ENCODE results near the gene RANBP1. TPM values are rescaled to one million over a fixed set of nuclear protein-coding genes. Genes with fewer than 3 reads are reported as not detected.

RANBP1 gene
- total and polyA plus RNA-seq, 2 of the 4 experiments (the other 2 are of a cell fraction), result 173 to 376 TPM

DNA sequence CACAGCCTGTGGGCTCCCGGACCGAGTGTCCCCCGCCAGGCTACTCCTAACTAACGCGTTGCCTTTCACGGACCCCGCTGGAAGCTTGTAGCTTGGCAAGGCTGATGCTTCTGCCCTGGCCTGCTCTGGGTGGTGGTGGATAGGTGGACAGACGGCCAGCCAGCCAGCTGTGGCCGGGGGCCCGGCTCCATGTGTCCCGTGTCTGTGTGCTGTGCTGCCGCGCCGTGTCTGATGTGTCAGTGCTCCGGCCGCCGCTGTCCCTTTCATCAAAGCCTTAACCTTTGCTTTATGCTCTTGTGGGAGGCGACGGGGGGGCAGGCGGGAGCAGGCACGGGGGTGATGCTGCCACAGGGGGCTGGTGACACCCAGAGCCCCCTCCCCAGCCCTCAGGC is 29.9 kb downstream of the RANBP1 start:
- Histone ChIP-seq H2BK20ac (ENCODE audit: low read depth, low read length) (no peak overlapping the region), H3K4ac (ENCODE audit: low read depth, low read length) (no peak overlapping the region), H3K18ac (ENCODE audit: low read depth, low read length) (no peak overlapping the region), H3K79me1 (ENCODE audit: low read depth in 1 of 2, low read length in 2 of 2) (peaks cover 3 to 27% of the 10 kb centered on the region in 2 experiments; a peak in 3 of 4 replicates), H3K27ac (ENCODE audit: insufficient read depth, low read length) (no peak overlapping the region), H3K4me3 (ENCODE audit: insufficient read depth, low read depth, low read length) (no peak overlapping the region), H3K36me3 (ENCODE audit: control insufficient read depth, insufficient read depth, low read length) (peaks cover 13% of the 10 kb centered on the region; the same call in 1 of the 2 replicates), H3K14ac (replicated peaks; ENCODE audit: low read depth, low read length) (no peak overlapping the region), H2BK15ac (ENCODE audit: low read depth, low read length) (no peak overlapping the region), H2AK9ac (replicated peaks; ENCODE audit: low read depth, low read length, poor library complexity) (peak overlapping the region; percentile 65), H3K9ac (ENCODE audit: low read depth, low read length) (no peak overlapping the region), H2BK120ac (ENCODE audit: low read depth, low read length) (no peak overlapping the region), H3K4me1 (ENCODE audit: control insufficient read depth, insufficient read depth, low read length) (peaks cover 16% of the 10 kb centered on the region), H3K27me3 (ENCODE audit: control insufficient read depth, insufficient read depth, low read length) (no peaks in the 10 kb centered on the region), H2BK5ac (ENCODE audit: low read depth, low read length, poor library complexity, severe bottlenecking) (no peak overlapping the region), H3K56ac (ENCODE audit: extremely low read depth, insufficient read depth, low read length) (no peak overlapping the region), H3K4me2 (ENCODE audit: low read depth, low read length) (no peak overlapping the region), H3K9me1 (ENCODE audit: insufficient read depth, low read length) (peaks cover 11% of the 10 kb centered on the region; the same call in 1 of the 2 replicates), H2AFZ (replicated peaks; ENCODE audit: low read length, poor library complexity) (no peak overlapping the region), H2AK5ac (ENCODE audit: low read depth, low read length) (no peak overlapping the region), H4K5ac (ENCODE audit: low read depth, low read length) (no peak overlapping the region), H4K91ac (ENCODE audit: insufficient read depth, low read depth, low read length) (no peak overlapping the region), H3K9me3 (ENCODE audit: control insufficient read depth, insufficient read depth, low read length) (no peaks in the 10 kb centered on the region), H3K23ac (ENCODE audit: low read depth, low read length) (no peak overlapping the region), H4K8ac (ENCODE audit: low read depth in 2 of 2, low read length in 2 of 2) (no peak overlapping the region), H4K20me1 (ENCODE audit: insufficient read depth, low read length) (peaks cover 16% of the 10 kb centered on the region)
- intact Hi-C loops (cut with micrococcal nuclease) (no loop called here), dilution Hi-C loops (cut with HindIII; ENCODE audit: low sequenced_read_pairs, unreplicated experiment) (no loop called here), in situ Hi-C loops (cut with MboI; ENCODE audit: low sequenced_read_pairs) (no loop called here)
- ATAC-seq (ENCODE audit: low read depth) (no peak), DNase-seq (no peak)
- POLR2A ChIA-PET (ENCODE audit: unreplicated experiment), result no interaction called here
- TF ChIP-seq, protein P1, sequence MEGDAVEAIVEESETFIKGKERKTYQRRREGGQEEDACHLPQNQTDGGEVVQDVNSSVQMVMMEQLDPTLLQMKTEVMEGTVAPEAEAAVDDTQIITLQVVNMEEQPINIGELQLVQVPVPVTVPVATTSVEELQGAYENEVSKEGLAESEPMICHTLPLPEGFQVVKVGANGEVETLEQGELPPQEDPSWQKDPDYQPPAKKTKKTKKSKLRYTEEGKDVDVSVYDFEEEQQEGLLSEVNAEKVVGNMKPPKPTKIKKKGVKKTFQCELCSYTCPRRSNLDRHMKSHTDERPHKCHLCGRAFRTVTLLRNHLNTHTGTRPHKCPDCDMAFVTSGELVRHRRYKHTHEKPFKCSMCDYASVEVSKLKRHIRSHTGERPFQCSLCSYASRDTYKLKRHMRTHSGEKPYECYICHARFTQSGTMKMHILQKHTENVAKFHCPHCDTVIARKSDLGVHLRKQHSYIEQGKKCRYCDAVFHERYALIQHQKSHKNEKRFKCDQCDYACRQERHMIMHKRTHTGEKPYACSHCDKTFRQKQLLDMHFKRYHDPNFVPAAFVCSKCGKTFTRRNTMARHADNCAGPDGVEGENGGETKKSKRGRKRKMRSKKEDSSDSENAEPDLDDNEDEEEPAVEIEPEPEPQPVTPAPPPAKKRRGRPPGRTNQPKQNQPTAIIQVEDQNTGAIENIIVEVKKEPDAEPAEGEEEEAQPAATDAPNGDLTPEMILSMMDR (conservative IDR thresholded peaks at IDR 0.05; ENCODE audit: low read depth, low read length), result no peak
- TF ChIP-seq CEBPB (IDR thresholded peaks at IDR 0.05; ENCODE audit: low read depth, low read length), result no peak
- no peak for TF ChIP-seq MAZ (IDR thresholded peaks at IDR 0.05; ENCODE audit: borderline replicate concordance, low read depth, low read length)
- no peak for TF ChIP-seq POLR2A (IDR thresholded peaks at IDR 0.05; ENCODE audit: low read depth, low read length)
- TF ChIP-seq RCOR1 (IDR thresholded peaks at IDR 0.05; ENCODE audit: insufficient replicate concordance, low read length), result no peak
- no peak for TF ChIP-seq RFX5 (IDR thresholded peaks at IDR 0.05; ENCODE audit: low read depth, low read length)
- TF ChIP-seq SMC3 (IDR thresholded peaks at IDR 0.05; ENCODE audit: low read depth, low read length), result no peak
- TF ChIP-seq, protein P2, sequence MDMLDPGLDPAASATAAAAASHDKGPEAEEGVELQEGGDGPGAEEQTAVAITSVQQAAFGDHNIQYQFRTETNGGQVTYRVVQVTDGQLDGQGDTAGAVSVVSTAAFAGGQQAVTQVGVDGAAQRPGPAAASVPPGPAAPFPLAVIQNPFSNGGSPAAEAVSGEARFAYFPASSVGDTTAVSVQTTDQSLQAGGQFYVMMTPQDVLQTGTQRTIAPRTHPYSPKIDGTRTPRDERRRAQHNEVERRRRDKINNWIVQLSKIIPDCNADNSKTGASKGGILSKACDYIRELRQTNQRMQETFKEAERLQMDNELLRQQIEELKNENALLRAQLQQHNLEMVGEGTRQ (IDR thresholded peaks at IDR 0.05; ENCODE audit: low read depth, low read length), result no peak
- TF ChIP-seq NFE2L2 (IDR thresholded peaks at IDR 0.05; ENCODE audit: low read depth, low read length), result no peak
- no peak for TF ChIP-seq FOS (IDR thresholded peaks at IDR 0.05; ENCODE audit: low read depth, low read length)
- TF ChIP-seq, protein P3, sequence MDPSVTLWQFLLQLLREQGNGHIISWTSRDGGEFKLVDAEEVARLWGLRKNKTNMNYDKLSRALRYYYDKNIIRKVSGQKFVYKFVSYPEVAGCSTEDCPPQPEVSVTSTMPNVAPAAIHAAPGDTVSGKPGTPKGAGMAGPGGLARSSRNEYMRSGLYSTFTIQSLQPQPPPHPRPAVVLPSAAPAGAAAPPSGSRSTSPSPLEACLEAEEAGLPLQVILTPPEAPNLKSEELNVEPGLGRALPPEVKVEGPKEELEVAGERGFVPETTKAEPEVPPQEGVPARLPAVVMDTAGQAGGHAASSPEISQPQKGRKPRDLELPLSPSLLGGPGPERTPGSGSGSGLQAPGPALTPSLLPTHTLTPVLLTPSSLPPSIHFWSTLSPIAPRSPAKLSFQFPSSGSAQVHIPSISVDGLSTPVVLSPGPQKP (IDR thresholded peaks at IDR 0.05; ENCODE audit: borderline replicate concordance, low read depth, low read length), result no peak
- CTCF ChIA-PET, result no interaction called here
- TSS peak; percentile 78 for BruUV-seq (replicated peaks)
- WGBS, 2 experiments (ENCODE audit: extremely low coverage in 2 of 2, insufficient read length in 1 of 2), result 60% methylated on average over 1 of the region's 21 CpGs; no CpG with 5 or more reads in 1 of the 2 experiments

All from IMR-90 (cell line).